ENCODE data around the gene COTL1.
"Not testable (repeated sequence)": the region's sequence is repeated elsewhere in the genome, so short reads cannot be mapped to it uniquely, and the experiment has no call there.

COTL1 gene

DNA sequence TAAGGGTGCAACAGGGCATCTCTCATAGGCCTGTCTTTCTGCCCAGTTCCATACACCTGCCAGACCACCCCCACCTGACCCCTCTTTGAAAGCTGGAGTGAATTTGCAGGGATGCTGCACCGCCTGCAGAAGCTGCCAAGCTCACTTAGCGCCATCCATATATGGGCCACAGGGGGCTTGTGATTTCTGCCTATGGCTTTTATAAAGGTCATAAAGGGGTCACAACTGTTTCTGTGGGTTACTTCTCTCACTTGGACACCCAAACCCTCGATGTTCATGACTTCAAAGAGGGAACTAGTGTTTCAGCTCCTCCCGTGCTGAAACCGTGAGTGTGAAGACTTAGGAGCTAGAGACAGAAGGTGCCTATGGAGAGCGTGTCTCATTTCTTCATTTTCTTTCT, 89.6 kb downstream of the COTL1 start:
- DNase-seq (ENCODE audit: low read depth), result no peak

DNA sequence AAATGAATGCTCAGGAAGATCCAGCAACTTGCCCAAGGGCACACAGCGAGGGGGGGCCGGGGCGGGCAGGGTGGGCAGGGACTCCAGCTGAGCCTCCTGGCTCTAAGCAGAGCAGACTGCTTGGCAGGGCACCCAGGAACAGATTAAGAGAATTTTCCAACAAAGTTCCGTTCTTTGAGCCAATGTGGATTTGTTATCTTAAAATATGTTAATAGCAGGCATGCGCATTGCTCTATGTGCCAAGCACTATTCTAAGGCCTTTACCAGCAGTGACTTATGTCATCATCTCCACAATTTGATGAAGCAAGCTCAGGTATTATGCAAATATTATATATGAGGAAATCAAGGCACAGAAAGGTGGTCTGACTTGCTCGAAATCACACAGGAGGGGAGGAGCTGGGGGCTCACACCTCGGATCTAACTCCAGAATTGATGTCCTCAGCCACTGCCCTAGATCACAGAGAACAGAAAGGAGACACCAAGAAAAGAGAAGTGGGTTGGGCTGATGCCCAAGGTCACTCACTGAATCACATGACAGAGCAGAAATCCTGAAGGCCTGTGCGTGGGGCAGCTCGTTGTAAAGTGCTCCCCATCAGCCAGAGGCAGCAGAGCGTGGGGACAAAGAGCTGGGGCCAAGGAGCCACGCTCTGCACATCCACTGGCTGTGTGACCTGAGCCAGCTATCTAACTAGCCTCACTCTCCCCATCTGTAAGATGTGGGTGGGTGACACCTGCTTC, 90.2 kb downstream of the COTL1 start:
- DNase-seq (ENCODE audit: low read depth), result no peak

DNA sequence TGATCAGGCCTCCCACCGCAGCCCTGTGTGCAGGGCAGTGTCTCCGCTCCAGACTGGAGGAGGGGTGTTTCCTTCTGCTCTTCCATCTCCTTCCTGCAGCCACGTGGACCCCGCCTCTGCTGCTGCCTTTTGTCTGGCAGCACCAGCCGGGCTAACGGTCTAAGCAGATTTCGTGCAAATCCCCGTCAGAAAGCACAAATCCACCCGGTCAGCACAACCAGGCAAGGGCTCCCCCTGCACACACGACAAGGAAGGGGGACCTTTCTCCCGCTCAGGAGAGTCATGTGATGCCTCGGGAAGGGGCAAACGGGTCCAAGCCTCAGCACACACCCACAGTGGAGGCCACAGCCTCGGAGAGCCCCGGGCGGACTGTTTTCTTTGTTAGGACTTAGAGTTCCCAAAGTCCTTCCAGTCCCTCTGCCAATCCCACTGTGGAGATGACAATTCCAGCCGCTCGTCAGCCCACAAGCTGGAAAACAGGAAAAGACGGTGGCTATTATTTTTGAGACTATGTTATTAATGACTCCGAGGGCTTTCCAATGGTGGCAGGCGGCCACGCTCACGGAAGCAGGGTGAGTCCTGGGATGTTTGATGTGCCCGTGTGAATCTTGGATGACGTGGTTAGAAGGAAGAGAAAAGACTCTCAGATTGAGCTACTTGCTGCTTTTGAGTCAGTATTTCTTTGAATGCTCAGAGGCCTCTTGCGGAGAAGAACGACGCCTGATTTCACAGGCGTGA, 90.9 kb downstream of the COTL1 start:
- no peak for DNase-seq (ENCODE audit: low read depth)

DNA sequence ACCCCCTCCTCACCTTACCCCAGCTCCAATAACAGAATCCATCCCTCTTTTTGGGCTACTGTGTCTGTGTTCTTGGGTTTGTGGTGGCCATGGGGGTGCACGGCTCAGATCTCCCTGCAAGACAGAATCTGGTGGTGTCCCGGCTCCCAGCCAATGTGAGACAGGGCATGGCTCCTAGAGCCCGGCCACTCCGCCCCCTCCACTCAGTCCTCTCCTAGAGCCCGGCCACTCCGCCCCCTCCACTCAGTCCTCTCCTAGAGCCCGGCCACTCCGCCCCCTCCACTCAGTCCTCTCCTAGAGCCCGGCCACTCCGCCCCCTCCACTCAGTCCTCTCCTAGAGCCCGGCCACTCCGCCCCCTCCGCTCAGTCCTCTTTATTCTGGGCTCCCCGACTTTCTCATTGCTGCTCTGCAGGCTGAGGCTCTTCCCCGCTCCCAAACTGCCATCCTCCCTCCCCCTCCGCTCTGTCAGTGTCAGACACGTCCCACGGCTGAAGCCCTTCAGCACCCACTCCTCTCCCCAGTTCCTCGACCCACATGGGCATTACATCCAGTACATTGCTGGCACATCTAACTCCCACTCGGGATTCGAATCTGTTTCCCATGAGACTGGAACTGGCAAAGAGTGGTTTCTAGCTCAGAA, 92.8 kb downstream of the COTL1 start:
- DNase-seq (ENCODE audit: low read depth), result not testable (repeated sequence)

DNA sequence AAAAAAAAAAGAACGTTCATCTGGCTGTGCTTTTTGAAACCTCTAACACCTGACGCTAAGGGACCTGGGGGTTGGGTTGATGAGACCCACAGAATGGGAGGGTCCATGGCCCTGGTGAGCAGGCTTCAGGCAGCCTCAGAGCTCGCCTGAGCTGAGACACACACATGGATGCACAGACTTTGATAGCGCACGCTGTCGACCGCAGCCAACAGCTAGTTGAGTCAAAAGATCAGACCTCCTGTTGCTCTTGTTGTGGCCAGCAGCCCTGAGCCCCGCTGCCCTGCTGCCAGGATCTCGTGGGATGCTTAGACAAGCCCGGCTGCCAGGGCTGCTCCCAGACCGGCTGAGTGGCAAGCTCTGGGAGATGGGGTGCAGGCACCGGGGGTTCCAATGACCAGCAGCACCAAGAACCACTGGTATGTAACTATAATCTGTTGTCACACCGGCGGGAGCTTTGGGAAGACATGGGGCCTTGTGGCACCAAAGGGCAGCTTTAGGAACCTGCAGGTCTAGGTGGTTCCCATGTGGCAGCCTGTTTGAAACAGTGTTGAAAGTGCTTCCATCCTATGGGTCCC, 93.4 kb downstream of the COTL1 start:
- no peak for DNase-seq (ENCODE audit: low read depth)

DNA sequence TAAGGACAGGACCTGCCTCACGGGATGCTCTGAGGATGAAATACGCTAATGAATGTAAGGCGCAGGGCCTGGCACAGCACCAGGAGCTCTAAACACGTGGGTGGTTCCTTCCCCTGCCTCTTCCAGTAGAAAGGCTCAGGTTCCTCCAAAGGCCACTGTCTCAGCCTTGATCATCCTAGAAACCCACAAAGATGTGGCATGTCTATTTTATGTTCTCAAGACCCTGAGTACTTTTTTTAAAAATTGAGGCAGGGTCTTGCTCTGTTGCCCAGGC, 96.4 kb downstream of the COTL1 start:
- no peak for DNase-seq (ENCODE audit: low read depth)

DNA sequence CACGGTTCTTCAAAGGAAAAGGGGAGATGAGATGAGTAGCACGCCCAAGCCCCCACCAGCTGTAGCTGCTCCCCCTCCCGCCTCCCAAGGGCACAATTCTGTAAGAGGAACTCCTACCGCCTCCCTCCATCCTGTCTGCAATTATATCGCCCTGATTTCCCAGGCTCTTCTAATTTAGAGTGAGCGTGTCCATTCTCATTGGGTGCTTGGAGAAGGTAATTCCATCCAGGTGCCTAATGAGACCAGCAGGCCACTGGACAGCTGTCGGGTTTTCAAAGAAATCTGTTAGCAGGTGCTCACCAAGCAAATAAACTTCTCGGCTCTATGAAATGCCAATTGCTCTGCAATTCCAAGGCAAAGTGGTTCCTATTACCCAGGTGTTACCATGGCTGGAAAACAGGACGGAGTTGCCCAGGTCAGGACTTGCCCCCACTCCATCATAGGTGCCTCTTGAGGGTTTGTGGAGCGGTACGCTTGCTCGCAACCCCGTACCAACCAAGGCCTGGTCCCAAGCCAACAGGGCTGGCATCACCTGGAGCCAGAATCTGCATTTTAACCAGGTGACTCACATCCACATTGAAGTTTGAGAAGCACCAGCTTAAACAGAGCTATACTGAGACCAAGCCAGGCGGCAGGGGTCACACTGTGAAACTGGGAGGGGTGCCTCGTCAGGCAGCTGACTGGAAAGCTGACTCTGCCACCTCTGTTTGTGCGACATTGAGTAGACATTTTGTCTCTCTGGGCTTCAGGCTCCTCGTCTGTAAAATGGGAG, 97.0 kb downstream of the COTL1 start:
- no peak for DNase-seq (ENCODE audit: low read depth)

DNA sequence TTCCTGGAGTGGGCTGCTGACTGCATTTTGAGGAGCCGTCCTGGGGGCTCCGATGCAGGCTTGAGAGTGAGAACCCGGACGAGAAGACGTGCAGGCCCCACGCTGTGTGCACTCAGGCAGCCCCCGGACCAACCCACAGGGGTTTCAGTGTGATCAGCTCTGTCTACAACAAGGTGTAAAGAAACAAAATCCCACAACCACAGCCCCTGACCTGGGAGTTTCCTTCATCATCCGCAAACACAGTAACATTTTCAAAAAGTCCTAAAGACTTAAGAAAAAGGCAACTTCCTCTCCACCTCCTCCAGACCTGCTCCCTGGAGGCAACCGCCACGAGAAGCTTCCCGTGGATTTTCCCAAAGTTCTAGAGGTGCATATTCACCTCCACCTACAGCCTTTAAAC, 98.0 kb downstream of the COTL1 start:
- no peak for DNase-seq (ENCODE audit: low read depth)

DNA sequence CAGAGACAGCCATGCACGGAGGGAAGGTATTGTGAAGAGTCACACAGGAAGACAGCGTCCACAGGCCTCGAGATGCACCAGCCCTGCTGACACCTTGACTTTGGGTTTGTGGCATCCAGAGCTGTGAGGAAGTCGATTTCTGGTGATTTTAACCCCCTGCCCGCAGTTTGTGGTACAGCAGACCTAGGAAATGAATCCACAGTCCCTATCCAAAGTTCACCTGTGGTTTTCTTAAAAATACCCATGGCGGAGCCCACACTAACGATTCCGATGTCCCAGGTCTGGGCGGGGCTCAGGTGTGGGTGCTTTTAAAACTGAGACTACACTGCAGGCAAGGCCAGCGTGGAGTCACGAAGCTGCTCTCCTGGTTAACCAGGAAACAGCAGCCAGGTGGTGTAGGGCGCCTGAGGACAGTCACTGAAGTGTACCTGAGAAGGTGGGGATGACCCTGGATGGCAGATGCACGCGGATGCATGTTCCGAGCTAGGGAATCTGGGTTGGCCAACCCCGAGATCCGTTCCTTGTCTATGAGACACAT, 99.0 kb downstream of the COTL1 start:
- DNase-seq (ENCODE audit: low read depth), result peak; percentile 27

DNA sequence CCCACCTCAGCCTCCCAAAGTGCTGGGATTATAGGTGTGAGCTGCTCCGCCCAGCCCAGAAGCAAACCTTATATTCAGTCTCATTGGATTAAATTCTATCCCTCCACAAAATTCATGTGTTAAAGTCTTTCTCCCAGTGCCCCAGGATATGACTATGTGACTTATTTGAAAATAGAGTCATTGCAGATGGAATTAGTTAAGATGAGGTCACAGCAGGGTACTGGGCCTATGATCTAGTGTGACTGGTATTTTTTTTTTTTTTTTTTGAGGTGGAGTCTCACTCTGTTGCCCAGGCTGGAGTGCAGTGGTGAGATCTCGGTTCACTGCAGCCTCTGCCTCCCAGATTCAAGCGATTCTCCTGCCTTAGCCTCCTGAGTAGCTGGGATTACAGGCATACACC, 99.7 kb downstream of the COTL1 start:
- not testable (repeated sequence) for DNase-seq (ENCODE audit: low read depth)

DNA sequence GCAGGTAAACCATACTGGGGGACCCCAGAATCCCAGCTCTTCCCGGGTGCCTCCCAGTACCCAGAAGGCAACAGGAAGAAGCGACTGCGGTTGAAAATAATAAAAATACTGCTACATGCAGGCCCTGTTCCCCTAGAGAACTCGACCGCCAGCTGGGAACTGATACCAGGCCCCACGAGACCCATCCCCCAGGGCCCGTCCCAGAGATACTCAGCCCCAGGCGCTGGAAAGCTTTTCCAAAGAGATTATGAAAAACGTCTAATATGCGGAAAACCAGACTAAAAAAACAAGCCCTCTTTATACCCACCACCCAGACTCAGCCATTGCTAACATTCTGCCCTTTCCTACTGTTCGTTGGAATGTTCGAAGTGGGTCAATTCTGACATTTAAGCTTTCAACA, 100.5 kb downstream of the COTL1 start:
- DNase-seq (ENCODE audit: low read depth), result no peak

Measured in stimulated activated CD8-positive, alpha-beta memory T cell treated with anti-CD3 and anti-CD28 coated beads, Interleukin-12 subunit alpha, Interleukin-12 subunit beta, amount 100 ng/mL, for 4 hours (primary cell).